Activated naive CD4-positive, alpha-beta T cell treated with anti-CD3 and anti-CD28 coated beads, Interleukin-2, amount 50 U/mL, for 72 hours (primary cell): ENCODE data around the gene MYZAP. TPM values are rescaled to one million over a fixed set of nuclear protein-coding genes. Genes with fewer than 3 reads are reported as not detected.

ENCODE experiments used
- ATAC-seq, 2 donors: fragments of 150-1000 bp; cut with Tn5 transposase; 2 replicates each; pipeline ENCODE4 v1.10.0; 2021; ENCODE audit warnings: mild to moderate bottlenecking in 2 of 2, moderate library complexity in 2 of 2
- DNase-seq, 2 donors: peaks; one replicate each; pipeline ENCODE4 v3.0.0; 2021 to 2022; ENCODE audit warnings: low spot score in 2 of 2
- H3K27ac Mint-ChIP-seq, 2 donors: one replicate each; pipeline ENCODE4 v1.8.0; 2022; ENCODE audit warnings: mild to moderate bottlenecking in 2 of 2, mixed read lengths in 2 of 2
- H3K36me3 Mint-ChIP-seq, 2 donors: one replicate each; pipeline ENCODE4 v1.8.0; 2022; ENCODE audit warnings: mixed read lengths in 2 of 2
- H3K9me3 Mint-ChIP-seq, 2 donors: one replicate each; pipeline ENCODE4 v1.8.0; 2022; ENCODE audit warnings: mixed read lengths in 2 of 2
- total RNA-seq, 2 donors: library from RNA; stranded (reverse); gene quantifications; one replicate each; pipeline ENCODE4 v1.2.3, GENCODE V29; 2022

MYZAP gene
- total RNA-seq, 2 donors from 2014 or later: 0.20 TPM; not detected in 1

DNA sequence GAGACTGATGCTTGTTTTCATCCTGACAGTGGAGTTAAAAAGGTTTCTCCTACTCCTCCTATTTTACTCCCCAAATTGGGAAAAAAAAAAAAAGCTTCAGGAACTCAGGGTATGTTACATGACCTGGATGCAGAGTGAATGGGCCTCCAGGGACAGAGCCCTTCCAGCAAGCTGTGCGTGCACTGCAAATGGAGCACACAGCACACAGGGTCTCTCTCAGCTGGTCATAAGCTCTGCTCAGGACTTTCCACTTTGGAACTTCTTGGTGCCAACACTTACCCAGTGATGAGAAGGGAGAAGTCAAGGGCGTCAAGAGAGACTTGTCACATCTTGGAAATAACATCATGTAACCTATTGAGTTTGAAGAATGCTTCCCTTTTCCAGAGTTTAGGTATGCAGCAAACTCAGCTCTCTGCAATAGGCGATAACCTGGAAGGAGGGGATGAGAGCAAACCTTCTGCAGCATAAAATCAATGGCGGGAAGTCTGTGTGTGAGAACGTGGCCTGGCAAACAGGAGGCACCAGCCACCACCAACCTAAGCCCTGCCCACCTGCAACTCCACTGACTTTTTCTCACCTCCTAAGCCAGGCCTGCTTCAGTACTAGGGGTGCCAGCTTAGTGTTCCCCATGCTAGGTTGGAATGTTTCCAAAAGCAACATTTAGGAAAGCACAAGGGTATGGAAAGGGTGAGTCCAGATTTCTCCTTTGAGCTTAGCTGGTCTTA lies 39.8 kb downstream of the MYZAP start:
- Mint-ChIP-seq H3K9me3 (no peaks in the 10 kb centered on the region), H3K36me3 (no peaks in the 10 kb centered on the region), H3K27ac (no peak overlapping the region)
- DNase-seq: no peak
- no peak for ATAC-seq

DNA sequence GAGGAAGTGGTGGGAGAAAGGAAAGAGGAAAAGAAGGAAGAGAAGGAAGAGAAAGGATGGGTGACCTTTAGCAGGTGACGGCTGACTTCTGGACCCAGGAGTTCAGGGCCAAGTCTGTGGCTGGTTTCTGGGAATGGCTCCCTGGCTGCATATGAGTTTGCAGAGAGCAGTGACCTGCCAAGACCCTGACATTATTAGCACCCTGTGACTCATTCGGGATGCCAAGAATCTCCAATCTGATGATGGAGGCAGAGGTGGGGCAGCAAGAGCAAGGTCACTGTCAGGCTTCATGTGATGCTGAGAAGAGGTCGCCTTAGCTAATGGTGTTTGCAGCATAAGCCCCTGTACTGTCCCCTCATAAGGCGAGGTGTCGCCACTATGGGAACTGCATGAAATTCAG lies 42.6 kb downstream of the MYZAP start:
- no peak for ATAC-seq
- DNase-seq: no peak
- Mint-ChIP-seq H3K9me3 (no peaks in the 10 kb centered on the region), H3K36me3 (no peaks in the 10 kb centered on the region), H3K27ac (no peak overlapping the region)

DNA sequence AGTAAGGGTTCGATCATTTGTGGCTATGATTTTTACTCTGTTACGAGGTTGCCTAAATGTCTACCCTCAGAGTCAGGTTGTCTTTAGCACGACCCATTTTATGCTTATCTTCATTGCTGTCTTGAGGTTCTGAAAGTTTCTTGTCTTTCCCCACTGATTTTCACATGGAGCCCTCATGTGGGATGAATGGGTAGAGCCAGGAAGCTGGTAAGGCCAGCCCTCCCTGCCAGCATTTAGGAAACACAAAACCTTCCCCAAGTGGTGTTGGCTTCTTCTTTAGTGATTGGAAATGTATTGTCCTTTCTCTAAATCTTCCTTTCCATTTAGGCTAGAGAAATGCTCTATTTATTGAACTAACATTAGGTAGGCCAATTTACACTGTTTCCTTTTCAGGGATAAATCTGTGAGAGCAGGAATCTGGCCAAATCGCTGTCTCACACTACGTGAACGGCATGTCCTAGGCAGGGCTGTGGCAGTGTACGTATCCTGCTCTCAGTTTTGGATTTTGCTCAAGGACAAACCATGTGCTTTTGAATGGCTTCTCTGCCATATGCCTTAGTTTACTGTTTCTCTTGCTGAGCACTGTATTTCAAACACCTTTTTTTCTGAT lies 43.7 kb downstream of the MYZAP start:
- ATAC-seq: no peak
- H3K27ac Mint-ChIP-seq: no peak overlapping the region
- no peaks in the 10 kb centered on the region for H3K9me3 Mint-ChIP-seq
- H3K36me3 Mint-ChIP-seq: no peaks in the 10 kb centered on the region
- no peak for DNase-seq

DNA sequence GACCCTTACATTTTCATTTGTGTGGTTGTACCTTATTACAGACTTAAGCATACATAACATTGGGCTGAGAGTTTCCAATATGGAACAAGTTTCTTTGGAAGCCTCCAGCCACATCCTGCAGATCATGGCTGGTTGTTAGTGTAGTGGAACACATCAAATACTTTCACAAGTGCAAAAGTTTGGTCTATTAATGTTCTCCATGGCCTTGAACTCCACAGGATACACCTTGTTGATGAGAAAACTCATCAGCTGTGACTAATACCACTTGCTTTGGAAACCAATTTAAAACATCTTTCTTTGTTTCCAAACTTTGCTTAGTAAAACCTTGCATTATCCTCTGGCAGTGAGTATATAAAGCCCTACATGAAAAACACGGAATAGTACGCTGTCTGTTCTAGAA lies 46.1 kb downstream of the MYZAP start:
- DNase-seq: no peak
- Mint-ChIP-seq H3K27ac (no peak overlapping the region), H3K9me3 (no peaks in the 10 kb centered on the region), H3K36me3 (no peaks in the 10 kb centered on the region)
- ATAC-seq: no peak

DNA sequence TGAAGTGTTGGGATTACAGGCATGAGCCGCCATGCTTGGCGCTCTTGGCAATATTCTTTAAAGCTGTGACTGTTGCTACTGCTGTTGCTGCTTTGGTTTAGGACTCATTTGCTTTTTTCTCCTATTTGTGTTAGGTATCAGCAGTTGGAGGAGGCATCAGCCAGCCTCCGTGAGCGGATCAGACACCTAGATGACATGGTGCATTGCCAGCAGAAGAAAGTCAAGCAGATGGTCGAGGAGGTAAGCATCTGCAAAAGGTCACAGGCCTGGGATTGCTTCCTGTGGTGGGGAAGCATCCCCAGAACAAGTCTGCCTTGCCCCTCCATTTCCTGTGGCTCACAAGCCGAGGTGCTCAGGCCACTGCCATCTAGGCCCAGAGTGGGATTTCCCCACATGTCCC lies 47.6 kb downstream of the MYZAP start:
- Mint-ChIP-seq H3K36me3 (no peaks in the 10 kb centered on the region), H3K27ac (no peak overlapping the region), H3K9me3 (no peaks in the 10 kb centered on the region)
- DNase-seq: no peak
- ATAC-seq: no peak

DNA sequence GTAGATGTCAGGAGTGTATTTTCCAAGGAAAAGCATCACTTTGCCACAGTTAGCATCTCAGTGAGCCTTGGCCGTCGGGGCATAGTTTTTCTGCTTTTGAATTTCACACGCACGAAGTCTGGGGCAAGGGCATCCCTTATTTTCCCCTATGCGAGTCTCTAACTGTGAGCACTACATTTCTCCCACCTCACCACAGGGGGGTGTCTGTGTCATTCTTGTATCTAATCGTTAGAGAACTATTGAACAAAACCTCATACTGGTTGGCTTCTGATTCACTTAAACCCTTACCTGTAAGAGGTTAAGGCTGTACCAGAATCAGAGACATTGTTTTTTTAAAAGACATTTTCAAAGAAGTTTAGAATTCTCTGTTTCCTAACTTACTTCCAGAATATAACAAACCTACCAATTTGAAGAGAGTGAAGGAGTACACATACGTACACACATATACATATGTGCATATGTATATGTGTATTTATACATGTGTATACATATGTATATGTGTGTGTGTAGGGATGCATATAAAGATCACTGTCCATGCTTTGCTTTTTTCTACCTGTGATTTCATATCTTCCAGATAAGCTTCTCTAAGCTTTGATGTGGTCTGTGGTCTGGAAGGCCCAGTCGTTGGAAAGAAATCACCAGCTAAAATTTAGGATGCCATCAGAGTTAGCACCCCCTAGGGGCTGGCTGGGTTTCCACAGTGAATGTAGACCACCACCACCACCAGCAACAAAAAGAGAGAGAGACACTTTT lies 49.4 kb downstream of the MYZAP start:
- H3K9me3 Mint-ChIP-seq: no peaks in the 10 kb centered on the region
- H3K27ac Mint-ChIP-seq: no peak overlapping the region
- no peaks in the 10 kb centered on the region for H3K36me3 Mint-ChIP-seq
- DNase-seq (peak in 1 of 2 donors; percentile 10), ATAC-seq (peak; percentile 58 to 63)

DNA sequence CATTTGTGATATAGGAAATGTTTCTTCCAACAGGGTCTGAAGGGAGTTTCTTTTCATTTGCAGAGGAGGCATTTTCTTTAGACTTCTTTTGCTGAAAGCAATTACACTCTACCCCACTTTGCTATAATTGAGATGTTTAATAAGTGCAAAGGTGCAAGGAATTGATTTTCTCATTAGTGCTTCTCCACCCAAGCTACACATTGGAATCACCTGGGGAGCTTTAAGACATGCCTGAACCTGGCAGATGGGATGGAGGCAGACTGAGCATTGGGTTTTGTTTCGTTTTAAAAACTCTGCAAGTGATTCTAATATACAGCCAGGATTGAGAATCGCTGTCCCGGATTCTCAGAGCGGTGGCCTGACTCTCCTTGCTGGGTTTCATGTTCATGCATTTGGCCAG lies 52.1 kb downstream of the MYZAP start:
- ATAC-seq (no peak), DNase-seq (no peak)
- no peak overlapping the region for H3K27ac Mint-ChIP-seq
- H3K36me3 Mint-ChIP-seq: no peaks in the 10 kb centered on the region
- H3K9me3 Mint-ChIP-seq: no peaks in the 10 kb centered on the region

DNA sequence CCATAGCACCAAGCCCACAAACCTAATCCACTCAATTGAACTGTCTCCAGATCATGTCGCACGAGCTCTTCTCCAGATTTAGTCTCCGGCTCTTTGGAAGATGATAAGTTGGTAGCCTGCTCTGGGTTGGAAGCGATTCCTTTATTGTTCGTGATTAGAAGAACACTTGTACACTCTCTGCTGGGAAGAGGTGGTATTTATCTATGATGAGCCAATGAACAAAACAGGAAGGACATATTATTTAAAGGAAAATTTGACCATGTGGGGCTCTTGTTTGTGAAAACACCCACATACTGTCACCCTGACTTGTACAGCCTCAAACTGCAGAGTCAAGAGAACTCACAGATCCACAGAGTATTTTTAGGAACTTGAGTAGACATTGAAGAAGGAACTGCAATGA lies 54.4 kb downstream of the MYZAP start:
- DNase-seq (no peak), ATAC-seq (no peak)
- Mint-ChIP-seq H3K27ac (no peak overlapping the region), H3K36me3 (no peaks in the 10 kb centered on the region), H3K9me3 (peaks cover 0 to 4% of the 10 kb centered on the region in 2 donors)

DNA sequence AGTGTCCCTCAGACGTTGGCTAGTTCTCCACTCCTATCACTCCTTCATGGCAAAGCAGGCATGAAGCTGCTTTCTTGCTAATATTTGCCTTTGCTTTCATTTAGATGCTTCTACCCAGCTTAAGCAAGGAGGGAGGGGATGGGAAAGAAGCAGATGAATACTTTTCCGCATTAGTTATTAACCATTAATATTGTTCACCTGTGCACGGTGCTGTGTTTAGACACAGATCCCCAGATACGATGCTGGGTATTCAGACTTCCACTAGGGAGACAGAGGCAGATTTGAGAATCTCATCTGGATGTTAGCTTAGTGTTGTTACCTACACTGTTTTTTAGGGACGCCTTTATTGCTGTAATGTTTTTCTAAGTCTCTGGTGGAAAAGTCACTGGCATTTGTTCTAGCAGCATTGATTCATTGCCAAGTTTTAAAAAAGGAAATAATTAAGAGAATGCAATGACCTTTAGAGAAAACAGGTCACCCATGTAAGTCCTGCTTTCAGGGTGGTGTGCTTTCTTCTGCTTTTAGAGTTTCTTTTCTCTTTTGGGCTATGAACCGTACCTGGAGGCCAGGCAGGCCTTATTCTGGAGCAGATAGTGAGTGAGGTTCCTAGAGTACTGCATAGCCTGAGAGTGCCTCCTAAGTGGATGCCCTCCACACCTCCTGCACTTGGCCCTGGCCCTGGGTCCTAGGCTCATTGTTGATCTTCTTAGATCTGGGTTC lies 55.5 kb downstream of the MYZAP start:
- no peak overlapping the region for H3K27ac Mint-ChIP-seq
- no peak for DNase-seq
- ATAC-seq: no peak
- H3K36me3 Mint-ChIP-seq: no peaks in the 10 kb centered on the region
- H3K9me3 Mint-ChIP-seq: peaks cover 0 to 4% of the 10 kb centered on the region in 2 donors

DNA sequence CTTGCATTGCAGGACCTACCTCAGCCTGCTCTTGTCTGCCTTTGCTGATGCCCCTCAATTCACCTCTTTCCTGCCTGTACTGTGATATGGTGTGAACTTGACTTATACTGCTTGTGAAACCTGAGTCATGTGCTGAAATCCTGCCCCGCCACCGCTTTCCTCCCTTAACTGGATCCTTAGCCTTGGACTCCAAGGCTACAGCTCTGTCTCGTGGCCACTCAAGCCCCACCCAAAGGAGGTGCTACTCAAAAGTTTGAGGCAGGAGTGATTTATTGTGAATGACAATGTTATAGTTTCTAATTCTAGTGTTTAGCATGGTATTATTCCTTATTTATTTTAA lies 56.1 kb downstream of the MYZAP start:
- no peaks in the 10 kb centered on the region for H3K36me3 Mint-ChIP-seq
- no peak for DNase-seq
- H3K27ac Mint-ChIP-seq: no peak overlapping the region
- no peak for ATAC-seq
- peaks cover 0 to 4% of the 10 kb centered on the region in 2 donors for H3K9me3 Mint-ChIP-seq

DNA sequence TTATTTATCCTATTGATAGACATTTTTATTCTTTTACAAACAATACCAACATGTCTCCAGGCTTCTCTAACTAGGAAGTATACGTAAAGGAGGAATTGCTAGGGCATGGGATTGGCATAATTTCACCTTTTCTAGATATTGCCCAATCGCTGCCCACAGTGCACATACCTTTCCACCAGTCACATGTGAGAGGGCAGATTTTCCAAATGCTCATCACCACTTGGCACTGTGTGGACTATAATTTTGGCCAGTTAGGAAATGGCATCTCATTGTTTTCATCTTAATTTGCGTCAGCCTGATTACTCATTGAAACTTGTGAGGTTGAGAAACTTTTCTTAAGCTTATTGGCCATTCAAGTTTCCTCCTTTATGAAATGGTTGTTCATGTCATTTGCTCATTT lies 57.4 kb downstream of the MYZAP start:
- DNase-seq: no peak
- H3K9me3 Mint-ChIP-seq: peaks cover 0 to 4% of the 10 kb centered on the region in 2 donors
- no peak overlapping the region for H3K27ac Mint-ChIP-seq
- H3K36me3 Mint-ChIP-seq: no peaks in the 10 kb centered on the region
- no peak for ATAC-seq

DNA sequence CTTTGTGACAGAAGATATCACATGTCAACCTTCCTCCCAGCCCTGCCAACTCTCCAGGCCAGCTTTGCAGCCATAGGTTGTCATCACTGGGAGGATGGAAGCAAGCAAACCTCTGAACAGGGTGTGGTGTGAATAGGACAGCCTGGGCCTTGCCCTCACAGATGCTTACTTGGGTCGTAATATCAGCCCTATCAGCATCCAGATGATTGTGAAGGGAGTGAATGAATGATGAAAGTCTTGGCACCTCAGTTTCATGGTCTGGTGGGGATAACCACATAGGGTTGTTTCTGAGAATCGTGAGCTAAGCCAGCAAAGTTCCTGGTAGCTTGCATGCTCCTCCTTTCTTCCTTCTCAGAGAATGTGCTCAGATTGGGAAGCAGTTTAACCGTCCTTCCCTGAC lies 59.7 kb downstream of the MYZAP start:
- peaks cover 0 to 4% of the 10 kb centered on the region in 2 donors for H3K9me3 Mint-ChIP-seq
- ATAC-seq (no peak), DNase-seq (no peak)
- no peak overlapping the region for H3K27ac Mint-ChIP-seq
- H3K36me3 Mint-ChIP-seq: no peaks in the 10 kb centered on the region

DNA sequence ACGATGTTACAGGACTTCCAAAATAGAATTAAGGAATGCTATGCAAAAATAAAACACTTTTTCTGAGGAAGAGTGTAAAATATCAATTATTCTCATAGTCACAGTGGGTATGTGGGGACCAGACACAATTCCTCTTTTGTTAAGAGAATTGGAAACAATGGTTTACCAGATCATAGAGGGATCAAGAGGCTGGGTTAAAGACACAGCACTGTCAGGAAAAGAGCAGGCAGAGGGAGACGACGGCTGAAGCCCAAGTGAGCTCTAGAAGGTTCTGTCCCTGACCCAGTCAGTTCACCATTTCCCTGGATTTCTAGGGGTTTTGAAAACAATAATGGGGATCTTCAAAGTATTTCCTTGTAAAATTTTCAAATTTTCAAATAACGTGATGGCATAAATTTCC lies 60.8 kb downstream of the MYZAP start:
- no peak for DNase-seq
- no peak for ATAC-seq

DNA sequence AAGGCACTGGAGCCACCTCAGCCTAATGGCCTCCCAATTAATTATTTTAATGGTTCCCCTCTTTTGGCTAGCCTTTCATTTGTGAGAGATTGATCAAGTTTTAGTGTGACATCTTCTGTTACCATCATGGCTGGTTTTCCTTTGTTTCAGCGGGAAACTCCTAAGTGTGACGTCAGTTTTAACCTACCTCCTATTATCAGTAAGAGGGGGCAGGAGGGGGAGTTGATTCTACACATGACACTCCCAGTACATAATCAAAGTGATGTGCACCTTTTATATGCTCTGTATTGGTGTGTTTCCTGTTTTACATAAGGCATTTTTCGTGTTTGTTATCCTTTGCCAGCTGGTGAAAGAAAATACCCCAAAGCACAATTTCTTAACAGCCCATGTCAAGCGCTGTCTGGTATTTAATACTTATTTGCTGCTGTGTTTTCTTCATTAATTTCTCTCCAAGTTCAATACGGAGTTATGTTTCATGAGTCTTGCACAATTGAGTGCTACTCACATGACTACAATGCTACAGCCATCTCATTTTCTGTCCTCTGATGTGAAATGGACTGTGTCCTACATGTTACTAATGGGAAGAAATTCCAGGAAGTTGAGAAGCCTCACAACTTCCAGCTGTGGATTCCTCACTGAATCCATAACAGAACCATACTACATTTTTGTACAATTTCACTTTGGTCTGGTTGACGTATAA lies 62.6 kb downstream of the MYZAP start:
- Mint-ChIP-seq H3K9me3 (peaks cover 0 to 4% of the 10 kb centered on the region in 2 donors), H3K36me3 (no peaks in the 10 kb centered on the region), H3K27ac (no peak overlapping the region)
- DNase-seq (no peak), ATAC-seq (no peak)

More for the DNA sequence above, 60.8 kb downstream of the MYZAP start:
- Mint-ChIP-seq H3K27ac (no peak overlapping the region), H3K36me3 (no peaks in the 10 kb centered on the region), H3K9me3 (peaks cover 0 to 4% of the 10 kb centered on the region in 2 donors)

DNA sequence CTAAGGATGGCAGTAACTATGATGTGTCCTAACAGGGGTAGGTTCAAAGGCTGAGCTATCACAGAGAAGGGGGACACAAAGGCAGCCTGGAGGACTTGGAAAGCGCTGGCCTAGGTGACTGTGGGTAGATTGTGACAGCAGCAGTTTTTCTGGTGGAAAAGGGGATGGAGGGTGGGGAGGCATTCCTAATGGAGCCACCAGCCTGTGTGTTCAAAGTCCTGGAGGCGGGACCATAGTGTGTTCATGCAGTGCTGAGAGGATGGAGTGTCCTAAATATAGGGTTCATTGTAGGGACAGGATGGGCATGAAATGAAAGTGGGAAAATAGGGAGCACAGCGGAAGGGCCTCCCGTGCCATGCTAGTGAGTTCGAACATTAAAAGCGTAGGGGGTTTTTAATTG lies 63.3 kb downstream of the MYZAP start:
- no peak overlapping the region for H3K27ac Mint-ChIP-seq
- ATAC-seq (no peak), DNase-seq (no peak)
- H3K9me3 Mint-ChIP-seq: peaks cover 0 to 4% of the 10 kb centered on the region in 2 donors
- H3K36me3 Mint-ChIP-seq: no peaks in the 10 kb centered on the region

DNA sequence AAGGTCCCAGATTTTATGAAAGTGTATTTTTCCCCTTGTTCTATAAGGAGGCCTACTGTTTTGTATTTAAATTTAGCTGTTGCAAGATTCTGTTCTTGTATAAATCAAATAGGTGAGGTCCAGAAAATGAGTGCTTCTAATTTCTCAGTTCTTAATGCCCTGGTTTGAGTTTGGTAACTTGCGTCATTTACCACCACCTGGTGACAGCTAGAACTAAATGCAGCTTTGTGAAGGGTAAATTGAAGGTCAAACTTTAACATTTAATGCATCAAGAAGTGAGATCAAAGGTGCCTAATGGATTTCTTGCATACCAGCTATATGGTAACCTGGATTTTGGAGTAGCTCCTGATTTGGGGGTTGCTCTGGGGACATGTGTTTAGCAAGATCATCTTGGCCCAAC lies 64.1 kb downstream of the MYZAP start:
- no peak for ATAC-seq
- no peaks in the 10 kb centered on the region for H3K9me3 Mint-ChIP-seq
- no peaks in the 10 kb centered on the region for H3K36me3 Mint-ChIP-seq
- no peak overlapping the region for H3K27ac Mint-ChIP-seq
- no peak for DNase-seq

DNA sequence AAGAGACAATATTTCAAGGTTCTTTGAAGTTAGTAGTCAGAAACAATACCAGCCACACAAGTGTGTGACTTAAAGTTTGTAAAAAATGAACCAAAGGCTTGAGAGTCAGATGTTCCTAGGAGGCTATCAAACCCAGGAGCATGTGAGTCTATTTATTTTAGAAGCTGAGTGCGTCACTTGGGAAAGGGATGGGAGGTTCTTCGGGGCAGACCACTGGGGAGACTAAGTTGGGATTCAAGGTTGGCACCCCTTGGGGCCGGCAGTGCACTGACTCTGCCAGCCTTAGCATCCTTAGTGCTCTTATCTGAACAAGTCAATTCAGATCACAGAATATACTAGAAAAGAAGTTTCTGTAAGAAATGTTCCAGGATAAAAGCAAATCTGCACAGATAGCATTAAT lies 64.7 kb downstream of the MYZAP start:
- Mint-ChIP-seq H3K36me3 (no peaks in the 10 kb centered on the region), H3K9me3 (no peaks in the 10 kb centered on the region), H3K27ac (no peak overlapping the region)
- DNase-seq: no peak
- ATAC-seq: no peak
